GM23248 (cell line): ENCODE data around the gene SYNE2.

Source experiments
- EZH2 ChIP-seq: fragments of 200-600 bp; sonication (generic); IDR thresholded peaks from 2 replicates; pipeline ENCODE4 v1.6.1; 2018; ENCODE audit warnings: antibody characterized with exemption, mild to moderate bottlenecking; ENCODE audit not compliant: insufficient read depth, poor library complexity, severe bottlenecking
- EZH2phosphoT487 ChIP-seq: fragments of 200-600 bp; sonication (generic); IDR thresholded peaks from 2 replicates; pipeline ENCODE4 v1.6.1; 2018; ENCODE audit warnings: antibody characterized with exemption, moderate library complexity, mild to moderate bottlenecking, low read depth; ENCODE audit not compliant: insufficient read depth

- no peak for TF ChIP-seq EZH2phosphoT487
- TF ChIP-seq EZH2: no peak
Observed at GRCh38 chr14:63986789-63987533, 134.2 kb downstream of the SYNE2 start.
